Measurements from ENCODE around the gene AP2B1.

Gene AP2B1

GRCh38 chr17:35630530-35631148 is 43.5 kb downstream of the AP2B1 start:
- no peak for DNase-seq (ENCODE audit: low read depth, low spot score)

DNA sequence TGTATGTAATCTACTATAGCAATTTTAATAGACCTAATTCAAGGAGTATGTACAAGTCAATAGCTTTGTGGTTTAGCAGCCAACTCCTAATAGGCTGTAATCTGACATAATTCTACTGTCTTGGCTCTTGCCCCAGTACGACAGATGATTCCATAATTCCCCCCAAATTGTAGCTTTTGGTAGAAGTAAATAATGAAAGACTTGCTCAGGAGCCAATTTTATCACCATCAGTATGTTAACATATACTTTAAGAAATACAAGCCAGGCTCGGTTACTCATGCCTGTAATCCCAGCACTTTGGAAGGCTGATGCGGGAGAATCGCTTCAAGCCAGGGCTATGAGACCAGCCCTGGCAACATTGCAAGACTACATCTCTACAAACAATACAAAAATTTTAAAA is 53.9 kb downstream of the AP2B1 start:
- DNase-seq (ENCODE audit: low read depth, low spot score): no peak

- no peak for DNase-seq (ENCODE audit: low read depth, low spot score)
Measured at GRCh38 chr17:35645923-35646322, 58.8 kb downstream of the AP2B1 start.

GRCh38 chr17:35651467-35651866 is 64.3 kb downstream of the AP2B1 start:
- DNase-seq (ENCODE audit: low read depth, low spot score): no peak

GRCh38 chr17:35653619-35654361 is 66.7 kb downstream of the AP2B1 start:
- no peak for DNase-seq (ENCODE audit: low read depth, low spot score)

DNA sequence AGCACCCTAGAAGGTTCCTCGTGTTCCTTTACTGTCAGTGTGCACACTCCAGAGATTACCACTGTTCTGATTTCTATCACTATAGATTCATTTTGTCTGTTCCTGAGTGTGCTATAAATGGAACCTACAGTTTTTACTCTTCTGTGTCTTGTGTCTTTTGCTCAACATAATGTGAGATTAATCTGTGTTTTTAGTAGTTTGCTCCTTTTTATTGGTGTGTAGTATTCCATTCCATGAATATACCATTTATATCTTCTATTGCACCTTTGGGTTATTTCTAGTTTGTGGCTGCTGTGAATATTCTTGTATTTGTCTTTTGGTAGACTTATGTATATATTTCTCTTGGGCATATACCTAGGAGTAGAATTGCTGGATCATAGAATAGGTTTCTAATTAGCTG is 68.2 kb downstream of the AP2B1 start:
- DNase-seq (ENCODE audit: low read depth, low spot score): no peak

GRCh38 chr17:35660902-35661301 is 73.8 kb downstream of the AP2B1 start:
- DNase-seq (ENCODE audit: low read depth, low spot score): no peak

DNA sequence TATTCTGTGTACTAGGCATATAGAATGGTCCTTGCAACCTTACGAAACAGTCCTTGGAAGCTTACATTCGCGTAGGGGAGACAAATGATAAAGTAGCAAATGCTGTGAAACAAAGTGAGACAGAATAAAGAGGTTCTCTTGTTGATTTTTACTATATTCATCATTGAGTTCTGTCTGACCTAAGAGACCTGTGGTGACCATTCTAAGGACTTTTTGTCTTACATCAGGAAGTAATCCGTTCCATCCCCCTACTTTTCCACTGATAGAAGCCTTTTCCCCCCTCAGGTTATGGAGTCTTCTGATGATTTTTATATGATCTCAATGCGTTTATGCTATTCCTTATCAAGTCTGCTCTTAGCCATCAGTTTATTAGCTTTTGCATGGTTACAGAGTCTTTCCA is 77.6 kb downstream of the AP2B1 start:
- DNase-seq (ENCODE audit: low read depth, low spot score): no peak

GRCh38 chr17:35665662-35666061 is 78.5 kb downstream of the AP2B1 start:
- no peak for DNase-seq (ENCODE audit: low read depth, low spot score)

DNA sequence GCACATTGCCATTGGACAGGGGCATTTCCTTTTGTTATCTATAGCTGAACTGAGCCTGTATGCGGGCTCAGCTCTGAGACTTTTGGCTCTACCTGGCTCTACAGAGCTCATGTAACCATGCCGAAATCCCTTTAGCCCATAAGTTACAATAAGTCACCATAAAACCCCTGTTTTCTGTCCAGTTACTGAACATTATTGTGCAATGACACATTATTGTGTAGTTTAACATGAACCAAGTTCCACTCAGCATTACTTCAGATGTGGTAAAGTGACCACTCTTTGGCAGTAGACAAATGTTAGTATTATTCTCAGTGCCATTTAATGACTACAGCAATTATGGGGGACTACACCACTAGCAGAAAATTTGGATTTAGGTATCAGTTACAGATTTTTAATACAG is 78.9 kb downstream of the AP2B1 start:
- no peak for DNase-seq (ENCODE audit: low read depth, low spot score)

DNA sequence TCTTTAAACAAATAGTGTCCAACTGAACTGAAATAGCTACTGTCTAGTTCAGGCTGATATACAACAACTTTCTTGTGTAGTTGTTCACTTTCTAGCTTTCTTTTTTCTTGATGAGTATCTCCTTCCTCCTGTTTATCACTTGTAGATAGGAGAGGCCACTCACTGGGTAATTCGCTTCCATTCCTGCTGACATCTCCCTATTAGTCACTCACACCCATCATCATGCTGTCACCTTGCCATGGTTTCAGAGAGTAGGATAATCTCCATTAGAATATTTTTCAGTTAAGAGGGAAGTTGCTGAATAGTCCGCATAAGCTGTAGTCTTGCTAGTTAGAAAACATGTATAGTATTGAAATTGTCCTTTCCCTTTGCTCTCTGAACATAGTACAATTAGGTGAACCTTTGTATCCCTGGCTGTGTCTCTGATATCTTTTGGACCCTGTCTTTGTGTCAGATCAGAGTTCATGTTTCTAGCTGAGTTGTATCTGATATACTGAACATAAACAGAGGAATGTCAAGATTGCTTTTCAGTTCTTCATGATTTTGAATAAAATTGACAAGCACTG is 79.9 kb downstream of the AP2B1 start:
- DNase-seq (ENCODE audit: low read depth, low spot score): no peak

DNA sequence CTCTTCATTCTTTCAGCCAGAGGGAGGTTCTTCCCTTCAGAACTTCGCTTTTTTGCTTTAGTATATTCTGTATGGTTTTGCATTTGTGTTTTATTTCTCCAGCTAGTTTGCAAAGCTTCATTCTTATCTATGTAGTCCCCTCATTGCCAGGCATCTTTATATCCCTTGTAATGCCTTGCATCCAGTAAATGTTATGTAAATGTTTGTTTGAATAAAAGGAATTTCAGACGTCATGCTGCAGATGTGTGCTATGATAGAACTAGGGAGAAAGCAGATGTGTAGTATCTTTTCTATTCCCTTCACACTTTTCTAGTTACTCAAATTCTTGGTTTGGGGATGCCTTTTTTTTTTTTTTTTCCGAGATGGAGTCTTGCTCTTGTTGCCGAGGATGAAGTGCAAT is 81.7 kb downstream of the AP2B1 start:
- DNase-seq (ENCODE audit: low read depth, low spot score): no peak

DNA sequence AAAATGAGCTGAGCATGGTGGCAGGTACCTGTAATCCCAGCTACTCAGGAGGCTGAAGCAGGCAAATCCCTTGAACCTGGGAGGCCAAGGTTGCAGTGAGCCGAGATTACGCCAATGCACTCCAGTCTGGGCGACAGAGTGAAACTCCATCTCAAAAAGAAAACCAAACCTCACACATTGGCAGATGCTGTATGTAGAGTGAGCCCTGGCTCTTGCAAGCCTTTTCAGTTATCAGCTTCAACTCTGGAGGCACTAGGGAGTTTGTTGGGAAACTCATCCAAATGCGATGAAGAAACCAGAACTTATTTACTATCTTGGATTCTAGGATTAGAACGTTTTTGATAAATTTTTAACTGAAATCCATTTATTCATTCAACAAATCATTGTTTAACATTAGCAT is 87.4 kb downstream of the AP2B1 start:
- DNase-seq (ENCODE audit: low read depth, low spot score): no peak

DNA sequence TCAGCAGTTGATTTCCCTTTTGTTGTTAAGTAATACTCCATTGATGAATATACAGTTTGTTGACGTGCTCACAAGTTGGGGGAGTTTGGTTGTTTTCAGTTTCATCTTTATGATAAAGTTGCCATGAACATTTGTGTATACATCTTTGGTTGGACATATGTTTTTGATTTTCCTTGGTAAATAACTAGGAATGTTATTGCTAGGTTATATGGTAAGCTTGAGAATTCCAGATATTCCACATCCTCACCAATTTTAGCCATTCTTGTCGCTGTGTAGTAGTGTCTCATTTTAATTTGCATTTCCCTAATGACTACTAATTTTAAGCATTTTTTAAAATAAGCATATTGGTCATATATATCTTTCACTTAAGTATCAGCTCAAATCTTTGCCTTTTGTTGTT is 89.3 kb downstream of the AP2B1 start:
- no peak for DNase-seq (ENCODE audit: low read depth, low spot score)

GRCh38 chr17:35679007-35679682 is 92.0 kb downstream of the AP2B1 start:
- no peak for DNase-seq (ENCODE audit: low read depth, low spot score)

DNA sequence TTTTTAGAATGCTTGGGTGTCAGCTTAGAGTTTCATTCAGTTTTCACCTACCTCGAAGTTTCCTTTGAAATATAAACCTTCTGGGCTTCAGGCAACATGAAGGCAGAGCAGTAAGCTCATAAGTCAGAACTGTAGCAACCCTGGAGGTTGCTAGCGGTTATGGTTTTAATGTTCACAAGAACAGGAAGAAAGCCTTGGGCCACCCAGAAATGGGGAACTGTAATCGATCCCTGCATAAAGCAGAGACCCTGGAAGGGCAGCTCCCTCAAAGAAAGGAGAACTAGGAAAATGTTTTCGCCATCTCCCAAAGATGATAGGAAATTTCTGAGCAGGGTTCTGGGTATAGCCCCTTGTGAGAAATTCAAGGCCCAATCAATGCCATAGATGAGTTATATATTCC is 96.5 kb downstream of the AP2B1 start:
- DNase-seq (ENCODE audit: low read depth, low spot score): no peak

GRCh38 chr17:35684055-35684802 is 97.1 kb downstream of the AP2B1 start:
- no peak for DNase-seq (ENCODE audit: low read depth, low spot score)

- DNase-seq (ENCODE audit: low read depth, low spot score): no peak
Measured at GRCh38 chr17:35692512-35693210, 105.5 kb downstream of the AP2B1 start.

GRCh38 chr17:35693662-35694061 is 106.5 kb downstream of the AP2B1 start:
- no peak for DNase-seq (ENCODE audit: low read depth, low spot score)

DNA sequence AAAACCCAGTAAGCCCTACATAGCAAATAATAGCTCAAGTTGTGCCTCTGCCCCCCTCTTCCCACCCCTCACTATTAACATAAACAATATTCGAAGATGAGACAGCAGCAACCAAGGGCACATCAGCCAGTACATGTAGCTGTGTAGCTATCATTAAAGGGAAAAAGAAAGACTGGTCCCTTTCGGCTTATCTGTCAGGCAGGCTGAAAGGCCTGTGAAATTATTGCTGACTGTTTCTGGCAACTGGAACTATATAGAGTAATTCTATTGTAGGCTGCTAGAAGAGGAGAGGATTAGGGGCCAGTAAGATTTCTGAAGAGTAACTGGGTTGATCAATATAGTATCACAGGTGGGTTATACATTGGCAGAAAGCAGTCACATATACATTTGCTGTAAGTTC is 107.8 kb downstream of the AP2B1 start:
- DNase-seq (ENCODE audit: low read depth, low spot score): no peak

DNA sequence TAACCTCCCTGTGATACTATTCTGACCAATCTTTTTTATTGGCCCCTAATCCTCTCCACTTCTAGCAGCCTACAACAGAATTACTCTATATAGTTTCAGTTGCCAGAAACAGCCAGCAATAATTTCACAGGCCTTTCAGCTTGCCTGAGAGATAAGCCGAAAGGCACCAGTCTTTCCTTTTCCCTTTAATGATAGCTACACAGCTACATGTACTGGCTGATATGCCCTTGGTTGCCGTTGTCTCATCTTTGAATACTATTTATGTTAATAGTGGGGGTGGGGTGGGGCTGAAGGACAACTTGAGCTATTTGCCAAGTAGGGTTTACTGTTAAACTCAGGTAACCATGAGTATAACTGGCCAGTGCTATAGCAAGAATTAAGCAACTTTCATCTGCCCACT is 108.5 kb downstream of the AP2B1 start:
- DNase-seq (ENCODE audit: low read depth, low spot score): no peak
